IPS DF 4.7 (cell line): ENCODE data around the gene DCLK1.

ENCODE experiments used
- DNase-seq: peaks from one replicate; pipeline ENCODE4 v3.0.0-alpha.2; 2013; ENCODE audit warnings: low spot score; ENCODE audit errors: extremely low read depth

The DCLK1 gene

DNA sequence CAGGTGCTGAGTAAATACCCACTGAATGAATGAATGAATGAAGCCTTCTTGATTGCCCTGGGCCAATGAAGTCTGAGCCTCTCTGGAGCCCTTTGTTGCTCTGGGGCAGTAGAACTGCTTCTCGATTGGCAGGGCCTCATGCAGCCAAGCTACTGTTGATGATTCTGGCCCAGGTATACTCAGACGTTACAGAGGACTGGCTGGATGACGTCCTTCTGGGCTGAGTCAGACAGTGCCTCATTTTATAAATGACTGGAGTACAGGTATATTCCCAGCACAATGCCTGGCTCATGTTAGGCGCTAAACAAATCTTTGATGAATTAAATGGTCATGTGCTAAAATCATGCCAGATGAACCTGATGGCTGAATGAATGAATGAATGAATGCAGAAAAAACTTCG lies 410.9 kb downstream of the DCLK1 start:
- no peak for DNase-seq
